HG03095 (cell line): ENCODE results near the gene UBASH3B.
"Not testable (repeated sequence)": the region's sequence is repeated elsewhere in the genome, so short reads cannot be mapped to it uniquely, and the experiment has no call there.

Source experiments
- ATAC-seq: cut with Tn5 transposase; IDR thresholded peaks from one replicate; pipeline ENCODE4 v1.9.1; 2021; ENCODE audit warnings: moderate library complexity; ENCODE audit not compliant: unreplicated experiment

Gene UBASH3B

GRCh38 chr11:122808478-122808869, 153.0 kb downstream of the UBASH3B start:
- ATAC-seq = peak; percentile 85

GRCh38 chr11:122809866-122810265, 154.3 kb downstream of the UBASH3B start:
- ATAC-seq = no peak

GRCh38 chr11:122811721-122812120, 156.2 kb downstream of the UBASH3B start:
- no peak for ATAC-seq

GRCh38 chr11:122812638-122813037, 157.1 kb downstream of the UBASH3B start:
- no peak for ATAC-seq

GRCh38 chr11:122813176-122813893, 157.8 kb downstream of the UBASH3B start:
- no peak for ATAC-seq

GRCh38 chr11:122813894-122814270, 158.4 kb downstream of the UBASH3B start:
- no peak for ATAC-seq

GRCh38 chr11:122814401-122814800, 158.9 kb downstream of the UBASH3B start:
- ATAC-seq = no peak

GRCh38 chr11:122815900-122816299, 160.4 kb downstream of the UBASH3B start:
- ATAC-seq = no peak

GRCh38 chr11:122816761-122817520, 161.4 kb downstream of the UBASH3B start:
- no peak for ATAC-seq

- ATAC-seq = no peak
Measured at GRCh38 chr11:122820158-122820557, 164.6 kb downstream of the UBASH3B start.

- ATAC-seq = no peak
Measured at GRCh38 chr11:122821169-122821568, 165.6 kb downstream of the UBASH3B start.

- no peak for ATAC-seq
Measured at GRCh38 chr11:122822241-122822640, 166.7 kb downstream of the UBASH3B start.

GRCh38 chr11:122823564-122823963, 168.0 kb downstream of the UBASH3B start:
- ATAC-seq = no peak

GRCh38 chr11:122829371-122829770, 173.8 kb downstream of the UBASH3B start:
- not testable (repeated sequence) for ATAC-seq

GRCh38 chr11:122832297-122832696, 176.8 kb downstream of the UBASH3B start:
- not testable (repeated sequence) for ATAC-seq

GRCh38 chr11:122832721-122833470, 177.4 kb downstream of the UBASH3B start:
- no peak for ATAC-seq

- no peak for ATAC-seq
Measured at GRCh38 chr11:122833846-122834464, 178.4 kb downstream of the UBASH3B start.

- no peak for ATAC-seq
Measured at GRCh38 chr11:122836916-122837315, 181.4 kb downstream of the UBASH3B start.

GRCh38 chr11:122837528-122838346, 182.2 kb downstream of the UBASH3B start:
- no peak for ATAC-seq
